HepG2 (cell line): ENCODE results near the gene RGR. TPM values are rescaled to one million over a fixed set of nuclear protein-coding genes. Genes with fewer than 3 reads are reported as not detected.
A peak's percentile ranks its signal among the peaks of the same experiment; 100 is the strongest.

Experiments used
- ATAC-seq: fragments of 200-7000 bp; cut with Tn5 transposase; 3 replicates; pipeline ENCODE4 v1.9.1; 2020; ENCODE audit warnings: mild to moderate bottlenecking, moderate library complexity
- BruUV-seq: library from RNA; stranded (reverse); fragments of 400-500 nt; replicated peaks from 2 replicates; lab custom pipeline; 2021; lab: Mats Ljungman, UMichigan
- CTCF ChIA-PET: fragments of 300-600 bp; formaldehyde crosslinking; extraction: SDS; loops from one replicate; lab custom pipeline; 2021; ENCODE audit warnings: low total read pairs, inconsistent platforms, low intra/inter-chr PET ratio; lab: Yijun Ruan, JAX
- POLR2A ChIA-PET: fragments of 350-600 bp; sonication (Branson Sonifier 250); formaldehyde crosslinking; loops from one replicate; lab custom pipeline; 2020; ENCODE audit warnings: antibody characterized with exemption, inconsistent platforms; lab: Yijun Ruan, JAX
- DNase-seq: peaks from one replicate; pipeline ENCODE4 v3.0.0-alpha.2; 2015; ENCODE audit warnings: low spot score
- FAIRE-seq: peaks from 3 replicates; lab custom pipeline; 2011; peaks lifted over from hg19 to GRCh38; lab: Jason Lieb, UNC
- H2AFZ ChIP-seq: one replicate; pipeline ENCODE4 v1.6.1; 2011; ENCODE audit warnings: low read length, inconsistent platforms
- H3K27ac ChIP-seq: fragments of 300-600 bp; 3 replicates; pipeline ENCODE4 v1.8.0; 2011; ENCODE audit warnings: mixed run types, mild to moderate bottlenecking, mixed read lengths, low read length, inconsistent platforms; ENCODE audit not compliant: insufficient read depth; ENCODE audit errors: extremely low read length
- H3K27me3 ChIP-seq, 2 experiments: fragments of 200-600 bp in 1 of 2; 2 replicates in 1 of 2; 3 replicates in 1 of 2; pipeline versions ENCODE4 v1.6.0 to v1.8.0; 2011; ENCODE audit warnings: low read length in 2 of 2, mild to moderate bottlenecking in 2 of 2, moderate library complexity in 2 of 2, inconsistent platforms in 1 of 2; ENCODE audit not compliant: insufficient read depth in 2 of 2, control insufficient read depth in 1 of 2
- H3K36me3 ChIP-seq, 2 experiments: fragments of 200-600 bp in 1 of 2; replicated peaks in 1 of 2; 2 replicates in 1 of 2; 3 replicates in 1 of 2; pipeline versions ENCODE4 v1.5.1 to v1.8.0; 2011; ENCODE audit warnings: low read length in 2 of 2, inconsistent platforms in 1 of 2; ENCODE audit not compliant: insufficient read depth in 2 of 2, control insufficient read depth in 1 of 2
- H3K4me1 ChIP-seq: 2 replicates; pipeline ENCODE4 v1.5.1; 2012; ENCODE audit warnings: low read length, inconsistent platforms; ENCODE audit not compliant: insufficient read depth
- H3K4me2 ChIP-seq: 2 replicates; pipeline ENCODE4 v1.6.0; 2011; ENCODE audit warnings: low read depth, low read length, inconsistent platforms
- H3K4me3 ChIP-seq, 3 experiments: fragments of 200-600 bp in 1 of 3; sonication (generic), shearing (Covaris generic) in 1 of 3; replicated peaks in 1 of 3; 2 replicates each; pipeline ENCODE4 v1.5.1; 2011 to 2016; ENCODE audit warnings: low read length in 3 of 3, inconsistent platforms in 2 of 3, low read depth in 2 of 3, mild to moderate bottlenecking in 2 of 3, control low read depth in 1 of 3, mixed read lengths in 1 of 3; ENCODE audit not compliant: insufficient read depth in 1 of 3
- H3K79me2 ChIP-seq: one replicate; pipeline ENCODE4 v1.6.1; 2011; ENCODE audit warnings: low read length, inconsistent platforms; ENCODE audit not compliant: insufficient read depth
- H3K9ac ChIP-seq: 2 replicates; pipeline ENCODE4 v1.6.0; 2011; ENCODE audit warnings: mild to moderate bottlenecking, low read depth, low read length, inconsistent platforms; ENCODE audit not compliant: insufficient read depth
- H3K9me3 ChIP-seq: 2 replicates; pipeline ENCODE4 v1.5.1; 2012; ENCODE audit warnings: mild to moderate bottlenecking, low read length
- H4K20me1 ChIP-seq: 2 replicates; pipeline ENCODE4 v1.6.0; 2011; ENCODE audit warnings: inconsistent platforms, mild to moderate bottlenecking, low read length, moderate library complexity; ENCODE audit not compliant: insufficient read depth
- BCL3 ChIP-seq: sonication (generic); formaldehyde crosslinking; IDR thresholded peaks from 2 replicates; pipeline ENCODE4 v1.5.1; 2020; ENCODE audit warnings: mild to moderate bottlenecking, missing genetic modification reagents, moderate library complexity
- CREB1 ChIP-seq, 2 experiments: fragments of 450-650 bp in 1 of 2; IDR thresholded peaks; 2 replicates each; pipeline ENCODE4 v1.6.1; 2016 to 2017; ENCODE audit warnings: control low read depth in 1 of 2, mild to moderate bottlenecking in 1 of 2, missing compliant biosample characterization in 1 of 2, missing genetic modification characterization in 1 of 2
- E2F2 ChIP-seq: sonication (generic); formaldehyde crosslinking; IDR thresholded peaks from 2 replicates; pipeline ENCODE4 v1.4.0; 2020; ENCODE audit warnings: missing genetic modification reagents, borderline replicate concordance
- IKZF1 ChIP-seq: fragments of 450-650 bp; IDR thresholded peaks from 2 replicates; pipeline ENCODE4 v1.7.1; 2016
- KLF11 ChIP-seq: IDR thresholded peaks from 2 replicates; pipeline ENCODE4 v1.6.1; 2016; ENCODE audit warnings: missing compliant biosample characterization
- MED8 ChIP-seq: sonication (generic); formaldehyde crosslinking; IDR thresholded peaks from 2 replicates; pipeline ENCODE4 v1.8.1; 2023; ENCODE audit warnings: mild to moderate bottlenecking, missing genetic modification reagents; ENCODE audit not compliant: insufficient replicate concordance
- NR2F6 ChIP-seq, 2 experiments: IDR thresholded peaks; 2 replicates each; pipeline ENCODE4 v1.6.1; 2016; ENCODE audit warnings: antibody characterized with exemption in 1 of 2, mild to moderate bottlenecking in 1 of 2
- PREB ChIP-seq: sonication (generic); formaldehyde crosslinking; IDR thresholded peaks from 2 replicates; pipeline ENCODE4 v1.4.0; 2020; ENCODE audit warnings: missing genetic modification reagents
- SCMH1 ChIP-seq: sonication (generic); formaldehyde crosslinking; IDR thresholded peaks from 2 replicates; pipeline ENCODE4 v1.9.0; 2021; ENCODE audit warnings: missing genetic modification reagents, mild to moderate bottlenecking, borderline replicate concordance
- SSRP1 ChIP-seq: IDR thresholded peaks from 2 replicates; pipeline ENCODE4 v1.6.1; 2016; ENCODE audit warnings: control low read depth
- STAT5B ChIP-seq: sonication (generic); formaldehyde crosslinking; IDR thresholded peaks from 2 replicates; pipeline ENCODE4 v1.4.0; 2020; ENCODE audit warnings: missing genetic modification reagents
- THAP8 ChIP-seq: sonication (generic); formaldehyde crosslinking; IDR thresholded peaks from 2 replicates; pipeline ENCODE4 v1.5.1; 2020; ENCODE audit warnings: missing genetic modification reagents, mild to moderate bottlenecking, borderline replicate concordance
- ZC3H4 ChIP-seq: sonication (generic); formaldehyde crosslinking; IDR thresholded peaks from 2 replicates; pipeline ENCODE4 v1.4.0; 2020; ENCODE audit warnings: missing genetic modification reagents, borderline replicate concordance
- WGBS: methylation state at CpG from one replicate; pipeline ENCODE4 v1.1.6; 2017; ENCODE audit warnings: low lambda C conversion rate; 5-methylcytosine and 5-hydroxymethylcytosine counted together
- in situ Hi-C: cut with HindIII; loops from 2 replicates; pipeline ENCODE4 v1.10.0; 2017; ENCODE audit warnings: low pct_unique_long_range_greater_than_20kb; ENCODE audit not compliant: extremely low pct_ligation_motif_present
- intact Hi-C: fragments of 100-400 bp; cut with micrococcal nuclease; formaldehyde crosslinking; loops from one replicate; pipeline ENCODE4 v1.10.0; 2022; ENCODE audit not compliant: unreplicated experiment
- polyA plus RNA-seq, 8 experiments: library from polyadenylated mRNA; depleted of rRNA in 3 of 8; stranded (reverse) in 7 of 8; unstranded in 1 of 8; fragments of >200 nt; fragmentation: Illumina TruSeq in 4 of 8; extraction: Trizol in 4 of 8; gene quantifications; 2 replicates each; pipeline versions ENCODE4 v1.2.1 to v1.2.3, GENCODE V29; 2011 to 2016; ENCODE audit warnings: low read depth in 4 of 8, missing spikeins in 1 of 8, mixed read lengths in 1 of 8; ENCODE audit not compliant: insufficient read depth in 1 of 8
- total RNA-seq, 5 experiments: library from RNA; depleted of rRNA; stranded (reverse); fragments of >200 nt; fragmentation: Illumina TruSeq; extraction: Trizol; gene quantifications; 2 replicates each; pipeline ENCODE4 v1.2.3, GENCODE V29; 2016; ENCODE audit warnings: low read depth in 1 of 5

The RGR gene
- total and polyA plus RNA-seq, 2 of the 13 experiments (the other 11 are each of a cell fraction or from before 2014, with no cell fraction given), result 0.69 to 0.71 TPM

- TF ChIP-seq SCMH1 (CRISPR knock-in tag) (no peak), E2F2 (CRISPR knock-in tag) (no peak), NR2F6 (IDR thresholded peaks at IDR 0.05) (peak; percentile 50; the same call in 1 of the 2 replicates), NR2F6 (CRISPR knock-in tag; IDR thresholded peaks at IDR 0.05) (peak; percentile 59), BCL3 (CRISPR knock-in tag) (no peak)
Measured at GRCh38 chr10:84214612-84215235, 30.1 kb upstream of the RGR start (continued).

- TF ChIP-seq ZC3H4, result no peak
- TF ChIP-seq CREB1 (IDR thresholded peaks at IDR 0.05), result no peak
- TF ChIP-seq CREB1 (CRISPR knock-in tag; IDR thresholded peaks at IDR 0.05), result no peak
- TF ChIP-seq STAT5B (CRISPR knock-in tag), result no peak
- TF ChIP-seq THAP8, result no peak
- no peak for TF ChIP-seq SSRP1
- TF ChIP-seq IKZF1, result no peak
- TF ChIP-seq KLF11, result no peak
- TF ChIP-seq MED8, result no peak
- TF ChIP-seq PREB (CRISPR knock-in tag), result no peak
- DNase-seq (no peak), FAIRE-seq (no peak), ATAC-seq (no peak)
- Histone ChIP-seq H3K9me3 (peaks cover 6% of the 10 kb centered on the region; the same call in 1 of the 2 replicates), H3K79me2 (no peaks in the 10 kb centered on the region), H3K27ac (no peak overlapping the region), H3K4me3 (no peak overlapping the region), H2AFZ (no peak overlapping the region), H4K20me1 (no peaks in the 10 kb centered on the region), H3K9ac (no peak overlapping the region), H3K4me1 (no peaks in the 10 kb centered on the region), H3K27me3 (no peaks in the 10 kb centered on the region), H3K4me2 (no peak overlapping the region), H3K36me3 (no peaks in the 10 kb centered on the region)
- CTCF ChIA-PET, result no interaction called here
- WGBS, result 9% methylated on average over 5 of the region's 9 CpGs
- BruUV-seq, result no TSS peak
- intact Hi-C loops (no loop called here), in situ Hi-C loops (no loop called here)
- POLR2A ChIA-PET, result no interaction called here
Measured at GRCh38 chr10:84216834-84217233, 28.0 kb upstream of the RGR start.
